Esophagus muscularis mucosa (tissue), 4 donors: ENCODE results near the gene ABHD17A. TPM values are rescaled to one million over a fixed set of nuclear protein-coding genes. Genes with fewer than 3 reads are reported as not detected.
"Not testable (repeated sequence)": the region's sequence is repeated elsewhere in the genome, so short reads cannot be mapped to it uniquely, and the experiment has no call there.

Source experiments
- DNase-seq: peaks from one replicate; pipeline ENCODE4 v3.0.0-alpha.2; 2017; ENCODE audit errors: extremely low spot score
- H3K27ac ChIP-seq, 4 donors: fragments of 200-600 bp; sonication (generic); replicated peaks in 1 of 4; 1 replicate in 3 of 4; 2 replicates in 1 of 4; pipeline ENCODE4 v1.5.1; 2016 to 2019; ENCODE audit warnings: mild to moderate bottlenecking in 1 of 4
- H3K27me3 ChIP-seq, 4 donors: fragments of 200-600 bp; sonication (generic); one replicate each; pipeline versions ENCODE4 v1.5.1 to v1.6.0; 2016 to 2019
- H3K36me3 ChIP-seq, 4 donors: fragments of 200-600 bp; sonication (generic); one replicate each; pipeline ENCODE4 v1.5.1; 2016 to 2019
- H3K4me1 ChIP-seq, 4 donors: fragments of 200-600 bp; sonication (generic); one replicate each; pipeline ENCODE4 v1.5.1; 2016 to 2019
- H3K4me3 ChIP-seq, 4 donors: fragments of 200-600 bp; sonication (generic); 1 replicate in 2 of 4; 2 replicates in 2 of 4; pipeline ENCODE4 v1.5.1; 2016 to 2019; ENCODE audit warnings: mild to moderate bottlenecking in 4 of 4, moderate library complexity in 1 of 4
- H3K9me3 ChIP-seq, 4 donors: fragments of 200-600 bp; sonication (generic); 1 replicate in 3 of 4; 2 replicates in 1 of 4; pipeline ENCODE4 v1.5.1; 2016 to 2019
- EP300 ChIP-seq: sonication (generic); formaldehyde crosslinking; IDR thresholded peaks from one replicate; pipeline ENCODE4 v1.6.1; 2017; ENCODE audit warnings: antibody characterized with exemption
- POLR2A ChIP-seq: fragments of 450-650 bp; IDR thresholded peaks from one replicate; pipeline ENCODE4 v1.6.1; 2017; ENCODE audit warnings: antibody characterized with exemption, moderate library complexity, mild to moderate bottlenecking, low read depth
- POLR2AphosphoS5 ChIP-seq, 2 donors: sonication (generic); formaldehyde crosslinking; IDR thresholded peaks; one replicate each; pipeline ENCODE4 v1.6.1; 2017; ENCODE audit warnings: antibody characterized with exemption in 2 of 2
- WGBS: methylation state at CpG from one replicate; pipeline ENCODE4 v1.1.5; 2018; 5-methylcytosine and 5-hydroxymethylcytosine counted together
- intact Hi-C: fragments of 100-400 bp; cut with DNase I; formaldehyde crosslinking; loops from one replicate; pipeline ENCODE4 v1.15.1; 2023
- total RNA-seq, 4 donors: library from RNA; depleted of rRNA; stranded (reverse); fragments of >200 nt; gene quantifications; one replicate each; pipeline versions ENCODE4 v1.1.0 to v1.2.1, GENCODE V29; 2016
- TF ChIP-seq, protein P1 (sequence below), 3 experiments: fragments of 200-600 bp in 2 of 3; fragments of 450-650 bp in 1 of 3; sonication (generic) in 2 of 3; IDR thresholded peaks; one replicate each; pipeline ENCODE4 v1.5.1; 2017 to 2019; ENCODE audit warnings: antibody characterized with exemption in 3 of 3, mild to moderate bottlenecking in 2 of 3, moderate library complexity in 1 of 3

Gene ABHD17A
- total RNA-seq, 4 donors from 2014 or later: 89.7 to 125 (median 102) TPM

DNA sequence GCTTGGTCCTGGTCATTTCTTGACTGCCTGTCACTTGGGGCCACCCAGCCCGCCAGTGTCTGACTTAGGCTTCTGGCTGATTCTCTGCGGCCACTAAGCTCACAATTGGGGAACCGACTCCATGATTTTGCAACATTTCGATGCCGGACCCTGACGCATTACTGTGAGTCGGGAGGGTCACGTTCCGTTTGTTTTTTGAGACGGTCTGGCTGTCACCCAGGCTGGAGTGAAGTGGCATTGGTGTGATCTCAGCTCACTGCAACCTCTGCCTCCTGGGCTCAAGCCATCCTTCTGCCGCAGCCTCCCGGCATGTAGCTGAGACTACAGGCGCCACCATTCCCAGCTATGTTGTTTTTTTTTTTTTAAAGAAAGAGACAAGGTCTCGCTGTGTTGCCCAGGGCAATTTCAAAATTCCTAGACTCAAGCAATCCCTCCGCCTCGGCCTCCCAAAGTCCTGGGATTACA lies 16.7 kb upstream of the ABHD17A start:
- TF ChIP-seq POLR2AphosphoS5 (IDR thresholded peaks at IDR 0.05): peak in 1 of 2 donors; percentile 12
- TF ChIP-seq, protein P1, sequence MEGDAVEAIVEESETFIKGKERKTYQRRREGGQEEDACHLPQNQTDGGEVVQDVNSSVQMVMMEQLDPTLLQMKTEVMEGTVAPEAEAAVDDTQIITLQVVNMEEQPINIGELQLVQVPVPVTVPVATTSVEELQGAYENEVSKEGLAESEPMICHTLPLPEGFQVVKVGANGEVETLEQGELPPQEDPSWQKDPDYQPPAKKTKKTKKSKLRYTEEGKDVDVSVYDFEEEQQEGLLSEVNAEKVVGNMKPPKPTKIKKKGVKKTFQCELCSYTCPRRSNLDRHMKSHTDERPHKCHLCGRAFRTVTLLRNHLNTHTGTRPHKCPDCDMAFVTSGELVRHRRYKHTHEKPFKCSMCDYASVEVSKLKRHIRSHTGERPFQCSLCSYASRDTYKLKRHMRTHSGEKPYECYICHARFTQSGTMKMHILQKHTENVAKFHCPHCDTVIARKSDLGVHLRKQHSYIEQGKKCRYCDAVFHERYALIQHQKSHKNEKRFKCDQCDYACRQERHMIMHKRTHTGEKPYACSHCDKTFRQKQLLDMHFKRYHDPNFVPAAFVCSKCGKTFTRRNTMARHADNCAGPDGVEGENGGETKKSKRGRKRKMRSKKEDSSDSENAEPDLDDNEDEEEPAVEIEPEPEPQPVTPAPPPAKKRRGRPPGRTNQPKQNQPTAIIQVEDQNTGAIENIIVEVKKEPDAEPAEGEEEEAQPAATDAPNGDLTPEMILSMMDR (IDR thresholded peaks at IDR 0.05): no peak
- Histone ChIP-seq H3K4me3 (no peak overlapping the region), H3K4me1 (peaks cover 13 to 43% (median 29%) of the 10 kb centered on the region in 4 donors), H3K9me3 (no peaks in the 10 kb centered on the region), H3K27me3 (no peaks in the 10 kb centered on the region), H3K36me3 (no peaks in the 10 kb centered on the region), H3K27ac (peak overlapping the region in 3 of 4 donors; percentile 31 to 48 (median 47))
- WGBS: 69% methylated on average over 16 of the region's 16 CpGs
- intact Hi-C loops: no loop called here
- DNase-seq: no peak

DNA sequence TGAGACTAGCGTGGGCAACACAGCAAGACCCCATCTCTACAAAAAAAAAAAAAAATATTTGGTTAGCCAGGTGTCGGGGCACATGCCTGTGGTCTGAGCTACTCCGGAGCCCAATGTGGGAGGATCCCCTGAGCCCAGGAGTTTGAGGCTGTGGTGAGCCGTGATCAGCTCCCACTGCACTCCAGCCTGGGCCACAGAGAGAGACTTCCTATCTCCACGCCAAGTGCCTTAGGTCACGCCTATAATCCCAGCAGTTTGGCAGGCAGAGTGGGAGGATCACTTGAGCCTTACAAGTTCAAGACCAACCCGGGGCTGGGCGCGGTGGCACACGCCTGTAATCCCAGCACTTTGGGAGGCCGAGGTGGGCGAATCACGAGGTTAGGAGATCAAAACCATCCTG lies 11.2 kb upstream of the ABHD17A start:
- Histone ChIP-seq H3K27ac (no peak overlapping the region), H3K4me1 (peaks cover 9 to 31% (median 14%) of the 10 kb centered on the region in 4 donors), H3K27me3 (no peaks in the 10 kb centered on the region), H3K4me3 (no peak overlapping the region), H3K36me3 (no peaks in the 10 kb centered on the region), H3K9me3 (no peaks in the 10 kb centered on the region)
- WGBS: 90% methylated on average over 13 of the region's 13 CpGs
- no peak for DNase-seq
- intact Hi-C loops: no loop called here
- TF ChIP-seq, protein P1 (IDR thresholded peaks at IDR 0.05): no peak
- no peak for TF ChIP-seq EP300
- no peak for TF ChIP-seq POLR2AphosphoS5 (IDR thresholded peaks at IDR 0.05)
- TF ChIP-seq POLR2A: no peak

DNA sequence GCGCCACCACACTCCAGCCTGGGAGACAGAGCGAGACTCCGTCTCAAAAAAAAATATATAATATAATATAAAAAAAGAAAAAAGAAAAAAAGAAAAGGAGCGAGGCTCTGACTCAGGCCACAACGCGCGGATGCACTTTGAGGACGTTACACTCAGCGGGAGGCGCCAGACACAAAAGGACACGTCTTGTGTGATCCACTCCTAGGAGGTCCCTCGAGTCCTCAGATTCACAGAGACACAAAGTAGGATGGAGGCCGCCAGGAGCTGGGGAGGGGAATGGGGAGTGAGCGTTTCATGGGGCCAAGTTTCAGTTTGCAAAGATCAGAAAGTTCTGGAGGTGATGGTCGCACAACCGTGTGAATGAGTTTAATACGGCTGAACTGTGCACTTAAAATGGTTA lies 8.5 kb upstream of the ABHD17A start:
- 84% methylated on average over 17 of the region's 17 CpGs for WGBS

DNA sequence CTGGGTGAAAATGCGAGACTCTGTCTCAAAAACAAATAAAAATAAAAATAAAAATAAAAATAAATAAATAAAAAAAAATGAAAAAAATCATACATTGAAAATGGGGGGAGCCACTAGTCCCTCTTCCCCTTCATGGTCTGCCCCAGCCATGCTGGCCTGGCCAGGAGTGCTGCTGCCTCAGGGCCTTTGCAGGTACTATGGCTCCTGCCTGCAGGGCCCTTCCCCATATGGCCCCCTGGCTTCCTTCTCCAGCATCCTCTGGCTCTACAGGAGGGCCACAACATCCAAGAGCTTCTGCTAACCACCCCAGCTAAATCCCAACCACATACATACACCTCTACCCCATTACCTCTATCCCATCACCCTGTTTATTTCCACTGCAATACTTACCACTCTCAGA lies 4.6 kb upstream of the ABHD17A start:
- Histone ChIP-seq H3K4me1 (peaks cover 0 to 6% (median 3%) of the 10 kb centered on the region in 4 donors), H3K9me3 (no peaks in the 10 kb centered on the region), H3K4me3 (no peak overlapping the region), H3K36me3 (no peaks in the 10 kb centered on the region), H3K27ac (no peak overlapping the region), H3K27me3 (no peaks in the 10 kb centered on the region)
- DNase-seq: no peak
- intact Hi-C loops: no loop called here
- WGBS: 96% methylated on average over 1 of the region's 1 CpG
- no peak for TF ChIP-seq POLR2A
- TF ChIP-seq, protein P1 (IDR thresholded peaks at IDR 0.05): no peak
- no peak for TF ChIP-seq EP300
- TF ChIP-seq POLR2AphosphoS5 (IDR thresholded peaks at IDR 0.05): no peak

More for the DNA sequence above, 8.5 kb upstream of the ABHD17A start:
- Histone ChIP-seq H3K4me3 (no peak overlapping the region), H3K4me1 (peaks cover 9 to 31% (median 14%) of the 10 kb centered on the region in 4 donors), H3K36me3 (no peaks in the 10 kb centered on the region), H3K9me3 (no peaks in the 10 kb centered on the region), H3K27ac (no peak overlapping the region), H3K27me3 (no peaks in the 10 kb centered on the region)
- no peak for DNase-seq
- TF ChIP-seq EP300: no peak
- TF ChIP-seq POLR2A: no peak
- TF ChIP-seq, protein P1 (IDR thresholded peaks at IDR 0.05): no peak
- no peak for TF ChIP-seq POLR2AphosphoS5 (IDR thresholded peaks at IDR 0.05)
- intact Hi-C loops: no loop called here

DNA sequence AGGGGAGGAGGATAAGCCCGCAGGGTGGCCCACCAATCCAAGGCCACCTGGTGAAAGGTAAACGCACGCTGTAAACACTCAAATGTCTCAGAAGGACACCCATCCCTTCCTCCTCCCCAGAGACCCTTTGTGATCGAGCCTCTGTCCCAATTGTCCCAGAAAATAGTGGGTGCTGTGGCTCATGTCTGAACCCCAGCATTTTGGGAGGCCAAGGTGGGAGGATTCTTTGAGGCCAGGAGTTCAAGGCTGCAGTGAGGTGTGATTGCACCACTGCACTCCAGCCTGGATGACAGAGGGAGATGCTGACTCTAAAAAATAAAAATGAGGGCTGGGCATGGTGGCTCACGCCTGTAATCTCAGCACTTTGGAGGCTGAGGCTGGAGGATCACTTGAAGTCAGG lies 3.1 kb upstream of the ABHD17A start:
- intact Hi-C loops: no loop called here
- Histone ChIP-seq H3K36me3 (no peaks in the 10 kb centered on the region), H3K9me3 (no peaks in the 10 kb centered on the region), H3K27ac (no peak overlapping the region), H3K4me3 (no peak overlapping the region), H3K4me1 (peaks cover 13 to 21% (median 16%) of the 10 kb centered on the region in 4 donors), H3K27me3 (no peaks in the 10 kb centered on the region)
- no peak for DNase-seq
- WGBS: 83% methylated on average over 5 of the region's 5 CpGs
- TF ChIP-seq POLR2AphosphoS5 (IDR thresholded peaks at IDR 0.05) (no peak), POLR2A (no peak)

DNA sequence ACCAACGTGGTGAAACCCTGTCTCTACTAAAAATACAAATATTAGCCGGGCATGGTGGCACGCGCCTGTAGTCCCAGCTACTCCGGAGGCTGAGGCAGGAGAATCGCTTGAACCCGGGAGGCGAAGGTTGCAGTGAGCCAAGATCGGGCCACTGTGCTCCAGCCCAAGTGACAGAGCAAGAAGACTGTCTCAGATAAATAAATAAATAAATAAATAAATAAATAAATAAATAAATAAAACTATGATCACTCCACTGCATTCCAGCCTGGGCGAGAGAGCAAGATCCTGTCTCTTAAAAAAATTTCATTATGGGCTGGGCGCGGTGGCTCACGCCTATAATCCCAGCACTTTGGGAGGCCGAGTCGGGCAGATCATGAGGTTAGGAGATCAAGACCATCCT lies 1.1 kb upstream of the ABHD17A start:
- H3K27me3 ChIP-seq, H3K9me3 ChIP-seq, H3K4me3 ChIP-seq, H3K36me3 ChIP-seq, intact Hi-C loops, DNase-seq, H3K27ac ChIP-seq: not testable (repeated sequence)
- peaks cover 30 to 42% (median 36%) of the 10 kb centered on the region in 4 donors for H3K4me1 ChIP-seq
- WGBS: 95% methylated on average over 15 of the region's 15 CpGs
